ENCODE results near the gene DENND4C.
"Not testable (repeated sequence)": the region's sequence is repeated elsewhere in the genome, so short reads cannot be mapped to it uniquely, and the experiment has no call there.

Gene DENND4C

GRCh38 chr9:19410195-19410503, 179.7 kb downstream of the DENND4C start:
- H3K4me1 ChIP-seq = peaks cover 0 to 18% (median 11%) of the 10 kb centered on the region in 4 donors
- TF ChIP-seq CTCF (IDR thresholded peaks at IDR 0.05) = no peak
- no peak for DNase-seq
- intact Hi-C loops (cut with DNase I; ENCODE audit: low total_unique reads) = no loop called here
- no peaks in the 10 kb centered on the region for H3K27me3 ChIP-seq
- H3K4me3 ChIP-seq = peak overlapping the region; percentile 64 to 75
- no peaks in the 10 kb centered on the region for H3K9me3 ChIP-seq
- H3K27ac ChIP-seq = peak overlapping the region in 1 of 2 donors; percentile 84
- no peaks in the 10 kb centered on the region for H3K36me3 ChIP-seq

- no peak for DNase-seq
- Histone ChIP-seq H3K36me3 (no peaks in the 10 kb centered on the region), H3K4me3 (no peak overlapping the region), H3K27me3 (no peaks in the 10 kb centered on the region), H3K9me3 (no peaks in the 10 kb centered on the region), H3K4me1 (peaks cover 0 to 18% (median 11%) of the 10 kb centered on the region in 4 donors), H3K27ac (no peak overlapping the region)
- no peak for TF ChIP-seq CTCF (IDR thresholded peaks at IDR 0.05)
- intact Hi-C loops (cut with DNase I; ENCODE audit: low total_unique reads) = no loop called here
Observed at GRCh38 chr9:19410594-19410993, 180.1 kb downstream of the DENND4C start.

GRCh38 chr9:19411316-19411715, 180.8 kb downstream of the DENND4C start:
- Histone ChIP-seq H3K9me3 (no peaks in the 10 kb centered on the region), H3K27ac (no peak overlapping the region), H3K36me3 (no peaks in the 10 kb centered on the region), H3K4me3 (no peak overlapping the region), H3K27me3 (no peaks in the 10 kb centered on the region), H3K4me1 (peaks cover 0 to 18% (median 11%) of the 10 kb centered on the region in 4 donors)
- TF ChIP-seq CTCF (IDR thresholded peaks at IDR 0.05) = no peak
- DNase-seq = no peak
- intact Hi-C loops (cut with DNase I; ENCODE audit: low total_unique reads) = no loop called here

GRCh38 chr9:19413456-19413855, 183.0 kb downstream of the DENND4C start:
- H3K36me3 ChIP-seq; H3K4me3 ChIP-seq; DNase-seq; intact Hi-C loops (cut with DNase I; ENCODE audit: low total_unique reads); H3K9me3 ChIP-seq; H3K27me3 ChIP-seq; H3K27ac ChIP-seq: not testable (repeated sequence)
- peaks cover 0 to 11% (median 7%) of the 10 kb centered on the region in 4 donors for H3K4me1 ChIP-seq

GRCh38 chr9:19416143-19416542, 185.7 kb downstream of the DENND4C start:
- intact Hi-C loops (cut with DNase I; ENCODE audit: low total_unique reads) = no loop called here
- no peak overlapping the region for H3K27ac ChIP-seq
- no peaks in the 10 kb centered on the region for H3K27me3 ChIP-seq
- no peaks in the 10 kb centered on the region for H3K4me1 ChIP-seq
- no peak for DNase-seq
- no peaks in the 10 kb centered on the region for H3K36me3 ChIP-seq
- H3K9me3 ChIP-seq = no peaks in the 10 kb centered on the region
- TF ChIP-seq CTCF (IDR thresholded peaks at IDR 0.05) = no peak
- H3K4me3 ChIP-seq = no peak overlapping the region

- Histone ChIP-seq H3K4me1 (no peaks in the 10 kb centered on the region), H3K27ac (no peak overlapping the region), H3K36me3 (peaks cover 13 to 16% (median 14%) of the 10 kb centered on the region in 3 donors), H3K9me3 (no peaks in the 10 kb centered on the region), H3K4me3 (no peak overlapping the region), H3K27me3 (no peaks in the 10 kb centered on the region)
- intact Hi-C loops (cut with DNase I; ENCODE audit: low total_unique reads) = no loop called here
- TF ChIP-seq CTCF (IDR thresholded peaks at IDR 0.05) = no peak
- DNase-seq = no peak
Observed at GRCh38 chr9:19420877-19421276, 190.4 kb downstream of the DENND4C start.

Measured in tibial artery (tissue), 4 donors.